Ramos (cell line): ENCODE data around the gene USP24.
"Not testable (repeated sequence)": the region's sequence is repeated elsewhere in the genome, so short reads cannot be mapped to it uniquely, and the experiment has no call there.

Experiments
- in situ Hi-C: fragments of 300-500 bp; cut with MboI; formaldehyde crosslinking; loops from one replicate; pipeline ENCODE4 v1.14.3; 2022; ENCODE audit warnings: low sequenced_read_pairs; ENCODE audit not compliant: unreplicated experiment

USP24 gene

GRCh38 chr1:55203064-55203463, 12.1 kb downstream of the USP24 start:
- in situ Hi-C loops, result no loop called here

DNA sequence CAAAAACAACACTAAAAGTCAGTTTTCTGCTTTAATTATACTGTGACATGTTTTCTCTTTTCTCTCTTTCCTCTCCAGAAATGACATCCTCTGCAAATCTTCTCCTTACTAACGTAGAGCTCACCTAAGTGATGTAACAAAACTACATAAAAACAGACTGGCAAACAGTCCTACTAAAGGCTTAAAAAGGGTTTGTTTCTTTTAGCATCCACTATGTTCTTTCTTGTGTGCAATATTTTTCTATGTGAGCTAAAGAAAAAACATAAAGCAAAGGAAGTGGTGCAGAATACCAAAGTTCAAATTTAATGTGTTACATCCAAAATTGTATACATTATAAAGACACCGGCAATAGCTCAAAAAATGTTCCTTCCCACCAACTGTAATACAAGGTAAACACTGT, 14.5 kb downstream of the USP24 start:
- in situ Hi-C loops, result no loop called here

GRCh38 chr1:55199735-55200134, 15.4 kb downstream of the USP24 start:
- in situ Hi-C loops, result not testable (repeated sequence)

GRCh38 chr1:55198044-55198443, 17.1 kb downstream of the USP24 start:
- in situ Hi-C loops, result no loop called here

DNA sequence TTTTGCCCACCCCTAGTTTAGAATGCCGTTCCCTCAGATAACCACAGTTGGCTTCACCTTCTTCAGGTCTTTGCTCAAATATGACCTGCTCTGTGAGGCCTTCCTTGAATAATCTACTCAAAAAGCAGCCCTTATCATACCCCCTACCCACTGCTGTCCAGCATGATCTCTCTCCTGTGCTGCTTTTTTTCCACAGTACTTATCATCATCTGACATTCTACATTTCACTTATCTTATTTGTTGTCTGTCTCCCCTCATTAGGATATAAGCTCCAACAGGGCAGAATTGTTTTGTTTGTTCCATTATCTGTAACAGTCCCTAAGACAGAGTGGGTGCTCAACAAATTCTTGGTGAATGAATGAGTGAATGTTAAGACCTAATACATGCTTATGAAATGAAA, 18.1 kb downstream of the USP24 start:
- in situ Hi-C loops, result no loop called here

GRCh38 chr1:55196433-55197035, 18.6 kb downstream of the USP24 start:
- in situ Hi-C loops, result no loop called here

- in situ Hi-C loops, result no loop called here
These were observed 19.5 kb downstream of the USP24 start for GRCh38 chr1:55195521-55196233.

DNA sequence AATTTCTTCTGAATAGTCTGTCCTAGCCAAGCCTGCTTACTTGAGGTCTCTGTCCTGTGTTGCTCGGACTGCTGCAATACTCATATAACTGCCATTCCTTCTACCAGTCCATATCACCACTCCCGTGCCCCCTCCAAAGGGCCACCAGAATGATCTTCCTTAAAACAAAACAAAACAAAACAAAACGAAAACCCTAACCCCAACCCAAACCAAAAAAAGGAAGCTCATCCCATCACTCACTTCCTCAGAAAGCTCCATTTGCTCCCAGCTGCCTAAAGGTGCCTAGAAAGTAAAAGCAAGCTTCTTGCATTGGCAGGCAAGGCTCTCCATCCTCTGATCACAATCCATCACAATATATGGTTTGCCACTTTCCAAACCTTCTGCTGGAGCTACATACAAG, 20.3 kb downstream of the USP24 start:
- in situ Hi-C loops, result no loop called here

GRCh38 chr1:55192093-55192492, 23.1 kb downstream of the USP24 start:
- in situ Hi-C loops, result no loop called here

- in situ Hi-C loops, result not testable (repeated sequence)
These were observed 23.8 kb downstream of the USP24 start for GRCh38 chr1:55191219-55191952.

DNA sequence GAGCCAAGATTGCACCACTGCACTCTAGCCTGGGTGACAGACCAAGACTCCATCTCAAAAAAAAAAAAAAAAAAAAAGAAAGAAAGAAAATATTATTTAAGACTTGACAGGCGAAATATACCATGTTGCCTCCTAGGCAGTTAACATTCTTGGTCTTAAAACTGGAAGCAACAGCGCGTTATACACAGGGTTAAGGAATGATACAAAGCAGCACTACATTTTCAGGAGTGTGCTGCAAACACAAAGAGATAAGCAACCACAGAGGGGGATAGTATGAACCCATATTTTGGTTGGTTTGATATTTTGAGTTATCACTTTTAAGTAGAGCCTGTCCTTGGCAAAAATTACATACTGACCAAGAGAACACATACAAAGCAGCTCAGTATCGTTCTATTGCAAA, 25.1 kb downstream of the USP24 start:
- in situ Hi-C loops, result no loop called here

DNA sequence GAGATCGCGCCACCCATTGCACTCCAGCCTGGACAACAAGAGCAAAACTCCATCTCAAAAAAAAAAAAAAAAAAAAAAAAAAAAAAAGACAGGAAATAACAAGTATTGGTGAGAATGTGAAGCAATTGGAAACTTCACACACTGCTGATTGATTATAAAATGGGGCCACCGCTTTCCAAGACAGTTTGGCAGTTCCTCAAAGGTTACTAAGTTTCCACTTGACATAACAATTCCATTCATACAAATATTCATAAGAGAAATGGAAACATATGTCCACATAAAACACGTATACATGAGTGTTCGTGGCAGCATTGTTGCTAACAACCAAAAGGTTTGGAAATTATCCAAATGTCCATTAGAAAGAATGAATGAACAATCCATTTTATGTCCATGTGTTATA, 26.3 kb downstream of the USP24 start:
- in situ Hi-C loops, result no loop called here

DNA sequence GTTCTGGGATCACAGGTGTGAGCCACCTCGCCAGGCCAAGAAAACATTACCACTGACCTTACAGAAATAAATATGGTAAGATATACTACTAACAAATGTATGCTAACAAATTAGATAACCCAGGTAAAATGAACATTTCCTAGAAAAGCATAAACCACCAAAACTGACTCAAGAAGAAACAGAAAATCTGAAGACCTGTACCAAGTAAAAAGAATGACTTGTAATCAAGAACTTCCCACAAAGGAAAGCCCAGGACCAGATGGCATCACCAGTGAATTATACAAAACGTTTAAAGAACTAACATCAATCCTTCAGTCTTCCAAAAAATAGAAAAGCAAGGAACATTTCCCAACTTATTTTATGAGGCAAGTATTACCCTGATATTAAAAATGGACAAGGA, 29.3 kb downstream of the USP24 start:
- in situ Hi-C loops, result no loop called here

GRCh38 chr1:55184859-55185258, 30.3 kb downstream of the USP24 start:
- in situ Hi-C loops, result no loop called here

- in situ Hi-C loops, result no loop called here
These were observed 33.5 kb downstream of the USP24 start for GRCh38 chr1:55181666-55182065.

GRCh38 chr1:55180075-55180670, 35.0 kb downstream of the USP24 start:
- in situ Hi-C loops, result no loop called here

- in situ Hi-C loops, result no loop called here
These were observed 35.9 kb downstream of the USP24 start for GRCh38 chr1:55179177-55179835.

DNA sequence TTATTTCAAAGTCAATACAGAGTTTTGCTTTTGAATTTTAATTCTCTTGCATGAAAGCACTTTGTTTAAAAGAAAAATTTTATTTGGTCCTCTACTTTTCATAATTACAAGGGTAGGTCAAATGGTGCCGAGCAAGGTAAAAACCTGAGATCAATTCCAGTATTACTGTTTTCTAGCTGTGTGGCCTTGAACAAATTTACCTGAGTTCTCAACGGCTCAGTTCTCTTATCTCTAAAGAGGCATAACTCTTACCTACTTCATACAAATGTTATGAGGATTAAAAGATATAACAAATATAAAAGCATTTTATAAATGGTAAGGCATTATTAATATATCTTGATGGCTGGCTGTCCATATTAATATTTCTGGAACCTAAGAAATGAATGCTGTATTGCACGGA, 42.5 kb downstream of the USP24 start:
- in situ Hi-C loops, result no loop called here

- in situ Hi-C loops, result no loop called here
These were observed 42.9 kb downstream of the USP24 start for GRCh38 chr1:55172272-55172671.

- in situ Hi-C loops, result no loop called here
These were observed 43.5 kb downstream of the USP24 start for GRCh38 chr1:55171694-55172093.

DNA sequence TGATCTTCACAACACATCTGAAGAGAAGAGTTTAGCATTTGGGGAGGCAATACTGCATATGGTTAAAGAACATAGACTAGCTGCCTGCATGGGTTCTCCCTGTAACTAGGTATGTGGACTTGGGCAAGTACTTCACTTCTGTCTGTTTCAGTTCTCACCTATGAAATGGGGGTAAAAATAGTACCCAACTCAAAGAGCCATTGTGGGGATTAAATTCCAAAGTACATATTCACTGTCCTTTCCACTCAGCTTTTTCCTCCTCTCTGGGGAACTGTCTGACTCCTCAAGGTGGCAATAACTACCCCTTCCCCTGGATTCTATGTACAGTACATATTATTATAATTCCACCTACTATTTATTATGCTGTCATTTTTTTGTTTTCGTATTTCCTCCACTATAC, 44.7 kb downstream of the USP24 start:
- in situ Hi-C loops, result no loop called here
